Duodenal mucosa (tissue), 2 donors: Measurements from ENCODE around the gene PCDHGA11.
"Not testable (repeated sequence)": the region's sequence is repeated elsewhere in the genome, so short reads cannot be mapped to it uniquely, and the experiment has no call there.

Source experiments
- H3K27ac ChIP-seq: one replicate; pipeline ENCODE4 v1.7.0; 2013; ENCODE audit warnings: low read depth, low read length
- H3K27me3 ChIP-seq, 2 donors: one replicate each; pipeline ENCODE4 v1.7.0; 2013; ENCODE audit warnings: low read length in 2 of 2, control low read depth in 1 of 2; ENCODE audit not compliant: insufficient read depth in 2 of 2, control insufficient read depth in 1 of 2
- H3K36me3 ChIP-seq, 2 donors: one replicate each; pipeline ENCODE4 v1.7.0; 2013; ENCODE audit warnings: low read length in 2 of 2, control low read depth in 1 of 2; ENCODE audit not compliant: insufficient read depth in 2 of 2, control insufficient read depth in 1 of 2
- H3K4me1 ChIP-seq, 2 donors: one replicate each; pipeline ENCODE4 v1.7.0; 2013; ENCODE audit warnings: low read length in 2 of 2, control low read depth in 1 of 2; ENCODE audit not compliant: insufficient read depth in 2 of 2, control insufficient read depth in 1 of 2
- H3K4me3 ChIP-seq, 2 donors: one replicate each; pipeline ENCODE4 v1.7.0; 2013; ENCODE audit warnings: low read length in 2 of 2, low read depth in 1 of 2
- H3K9ac ChIP-seq, 2 donors: one replicate each; pipeline ENCODE4 v1.7.0; 2013; ENCODE audit warnings: low read length in 2 of 2, low read depth in 1 of 2
- H3K9me3 ChIP-seq, 2 donors: one replicate each; pipeline ENCODE4 v1.7.0; 2013; ENCODE audit warnings: low read length in 2 of 2, control low read depth in 1 of 2; ENCODE audit not compliant: control insufficient read depth in 1 of 2

Gene PCDHGA11

DNA sequence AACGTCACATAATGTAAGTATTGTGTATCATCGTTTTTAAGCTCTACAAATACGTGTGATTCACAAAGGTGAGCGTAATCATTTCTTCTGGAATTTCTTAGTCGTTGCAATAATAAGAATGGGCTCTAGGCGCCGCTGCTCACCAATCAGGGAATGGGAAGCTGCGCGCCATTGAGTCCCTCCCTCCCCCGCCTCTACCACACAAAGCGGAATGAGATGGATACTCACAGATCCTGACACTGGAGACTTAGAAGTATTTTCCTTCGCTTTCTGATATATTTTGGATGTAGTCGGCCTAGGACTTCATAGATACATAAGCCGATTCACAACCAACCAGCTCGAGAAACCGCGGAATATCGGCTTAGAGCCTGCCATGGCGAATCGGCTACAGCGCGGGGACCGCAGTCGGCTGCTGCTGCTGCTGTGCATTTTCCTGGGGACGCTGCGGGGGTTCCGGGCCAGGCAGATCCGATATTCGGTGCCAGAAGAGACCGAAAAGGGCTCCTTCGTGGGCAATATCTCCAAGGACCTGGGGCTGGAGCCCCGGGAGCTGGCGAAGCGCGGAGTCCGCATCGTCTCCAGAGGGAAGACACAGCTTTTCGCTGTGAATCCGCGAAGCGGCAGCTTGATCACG, at the start of gene PCDHGA11:
Gene PCDHGA11 (plus strand): TSS at position 197 of the 634 bp plus-strand sequence. CDS start 177 bp downstream, at position 374.
- Histone ChIP-seq H3K27me3 (peaks cover 0 to 8% of the 10 kb centered on the region in 2 donors), H3K27ac (no peak within 1 kb of the TSS), H3K9me3 (peaks cover 54 to 83% of the 10 kb centered on the region in 2 donors), H3K9ac (no peak within 1 kb of the TSS), H3K4me3 (peak within 1 kb of the TSS; percentile 53 to 59), H3K36me3 (peaks cover 3 to 4% of the 10 kb centered on the region in 2 donors), H3K4me1 (no peaks in the 10 kb centered on the region)

DNA sequence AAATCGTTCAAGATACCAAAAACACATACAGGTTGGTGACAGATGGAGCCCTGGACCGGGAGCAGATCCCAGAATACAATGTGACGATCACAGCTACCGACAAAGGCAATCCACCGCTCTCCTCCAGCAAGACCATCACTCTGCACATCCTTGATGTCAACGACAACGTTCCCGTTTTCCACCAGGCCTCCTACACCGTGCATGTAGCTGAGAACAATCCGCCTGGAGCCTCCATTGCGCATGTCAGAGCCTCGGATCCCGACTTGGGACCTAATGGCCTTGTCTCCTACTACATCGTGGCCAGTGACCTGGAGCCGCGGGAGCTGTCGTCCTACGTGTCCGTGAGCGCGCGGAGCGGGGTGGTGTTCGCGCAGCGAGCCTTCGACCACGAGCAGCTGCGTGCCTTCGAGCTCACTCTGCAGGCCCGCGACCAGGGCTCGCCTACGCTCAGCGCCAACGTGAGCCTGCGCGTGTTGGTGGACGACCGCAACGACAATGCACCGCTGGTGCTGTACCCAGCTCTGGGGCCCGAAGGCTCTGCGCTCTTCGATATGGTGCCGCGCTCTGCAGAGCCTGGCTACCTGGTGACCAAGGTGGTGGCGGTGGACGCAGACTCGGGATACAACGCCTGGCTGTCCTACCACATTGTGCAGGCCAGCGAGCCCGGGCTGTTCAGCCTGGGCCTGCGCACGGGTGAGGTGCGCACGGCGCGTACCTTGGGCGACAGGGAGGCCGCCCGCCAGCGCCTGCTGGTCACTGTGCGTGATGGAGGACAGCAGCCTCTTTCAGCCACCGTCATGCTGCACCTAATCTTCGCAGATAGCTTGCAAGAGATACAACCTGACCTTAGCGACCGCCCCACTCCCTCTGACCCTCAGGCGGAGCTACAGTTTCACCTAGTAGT, 49.0 kb upstream of the PCDHGA11 start:
- H3K4me1 ChIP-seq = no peaks in the 10 kb centered on the region

DNA sequence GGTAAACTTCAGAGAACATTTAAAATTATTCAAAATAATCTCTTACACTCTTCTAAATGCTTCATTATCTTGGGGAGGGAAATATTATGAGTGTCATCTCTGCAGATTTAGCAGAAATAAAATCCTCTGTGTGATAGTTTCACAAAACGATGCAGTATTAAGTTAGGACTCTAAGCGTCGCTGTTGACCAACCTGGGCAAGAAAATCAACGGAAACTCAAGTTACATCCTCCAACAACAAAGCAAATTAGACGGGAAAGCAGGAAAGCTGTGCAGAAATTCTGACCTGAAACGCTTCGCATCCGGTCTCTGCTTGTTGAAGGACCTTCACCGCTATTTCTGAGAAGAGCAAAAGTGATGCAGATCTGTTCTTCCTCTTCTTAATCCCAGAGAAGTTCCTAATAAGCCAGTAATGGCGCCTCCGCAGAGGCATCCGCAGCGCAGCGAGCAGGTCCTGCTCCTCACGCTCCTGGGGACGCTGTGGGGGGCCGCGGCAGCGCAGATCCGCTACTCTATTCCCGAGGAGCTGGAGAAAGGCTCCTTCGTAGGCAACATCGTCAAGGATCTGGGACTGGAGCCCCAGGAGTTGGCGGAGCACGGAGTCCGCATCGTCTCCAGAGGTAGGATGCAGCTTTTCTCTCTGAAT, 47.1 kb upstream of the PCDHGA11 start, which contains the start of gene PCDHGA6:
Gene PCDHGA6 (plus strand): TSS at position 219 of the 645 bp plus-strand sequence. CDS start 193 bp downstream, at position 412.
- Histone ChIP-seq H3K9me3 (peaks cover 40 to 49% of the 10 kb centered on the region in 2 donors), H3K36me3 (no peaks in the 10 kb centered on the region), H3K4me3 (peak within 1 kb of the TSS in 1 of 2 donors; percentile 43), H3K4me1 (no peaks in the 10 kb centered on the region), H3K27me3 (peaks cover 0 to 5% of the 10 kb centered on the region in 2 donors), H3K27ac (no peak within 1 kb of the TSS), H3K9ac (no peak within 1 kb of the TSS)

More for the DNA sequence above, 49.0 kb upstream of the PCDHGA11 start:
- Histone ChIP-seq H3K27me3 (peaks cover 0 to 5% of the 10 kb centered on the region in 2 donors), H3K9ac (no peak overlapping the region), H3K9me3 (peaks cover 40 to 47% of the 10 kb centered on the region in 2 donors), H3K4me3 (peak overlapping the region in 1 of 2 donors; percentile 21), H3K36me3 (no peaks in the 10 kb centered on the region), H3K27ac (no peak overlapping the region)

DNA sequence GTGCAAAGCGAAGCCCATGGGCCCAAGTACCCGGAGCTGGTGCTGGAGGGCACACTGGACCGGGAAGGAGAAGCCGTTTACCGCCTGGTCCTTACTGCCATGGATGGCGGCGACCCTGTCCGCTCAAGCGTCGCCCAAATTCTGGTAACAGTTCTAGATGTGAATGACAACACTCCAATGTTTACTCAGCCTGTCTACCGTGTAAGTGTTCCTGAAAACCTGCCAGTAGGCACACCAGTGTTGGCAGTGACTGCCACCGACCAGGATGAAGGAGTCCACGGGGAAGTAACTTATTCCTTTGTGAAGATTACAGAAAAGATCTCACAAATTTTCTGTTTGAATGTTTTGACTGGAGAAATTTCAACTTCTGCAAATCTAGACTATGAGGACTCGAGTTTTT, 46.2 kb upstream of the PCDHGA11 start:
- H3K9ac ChIP-seq = no peak overlapping the region
- H3K27me3 ChIP-seq = peaks cover 0 to 5% of the 10 kb centered on the region in 2 donors
- no peak overlapping the region for H3K4me3 ChIP-seq
- H3K27ac ChIP-seq = no peak overlapping the region
- no peaks in the 10 kb centered on the region for H3K4me1 ChIP-seq
- no peaks in the 10 kb centered on the region for H3K36me3 ChIP-seq
- peaks cover 40 to 49% of the 10 kb centered on the region in 2 donors for H3K9me3 ChIP-seq

DNA sequence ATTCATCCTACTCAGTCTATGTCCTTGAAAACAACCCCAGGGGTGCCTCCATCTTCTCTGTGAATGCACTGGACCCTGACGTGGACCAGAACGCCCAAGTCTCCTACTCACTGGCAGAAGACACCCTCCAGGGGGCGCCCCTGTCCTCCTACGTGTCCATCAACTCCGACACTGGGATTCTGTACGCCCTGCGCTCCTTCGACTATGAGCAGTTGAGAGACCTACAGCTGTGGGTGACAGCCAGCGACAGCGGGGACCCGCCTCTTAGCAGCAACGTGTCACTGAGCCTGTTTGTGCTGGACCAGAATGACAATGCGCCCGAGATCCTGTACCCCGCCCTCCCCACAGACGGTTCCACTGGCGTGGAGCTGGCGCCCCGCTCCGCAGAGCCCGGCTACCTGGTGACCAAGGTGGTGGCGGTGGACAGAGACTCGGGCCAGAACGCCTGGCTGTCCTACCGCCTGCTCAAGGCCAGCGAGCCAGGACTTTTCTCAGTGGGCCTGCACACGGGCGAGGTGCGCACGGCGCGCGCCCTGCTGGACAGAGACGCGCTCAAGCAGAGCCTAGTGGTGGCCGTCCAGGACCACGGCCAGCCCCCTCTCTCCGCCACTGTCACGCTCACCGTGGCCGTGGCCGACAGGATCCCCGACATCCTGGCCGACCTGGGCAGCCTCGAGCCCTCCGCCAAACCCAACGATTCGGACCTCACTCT, 45.3 kb upstream of the PCDHGA11 start:
- not testable (repeated sequence) for H3K4me3 ChIP-seq, H3K9ac ChIP-seq, H3K27me3 ChIP-seq, H3K27ac ChIP-seq, H3K36me3 ChIP-seq, H3K4me1 ChIP-seq
- H3K9me3 ChIP-seq = peaks cover 33 to 47% of the 10 kb centered on the region in 2 donors

DNA sequence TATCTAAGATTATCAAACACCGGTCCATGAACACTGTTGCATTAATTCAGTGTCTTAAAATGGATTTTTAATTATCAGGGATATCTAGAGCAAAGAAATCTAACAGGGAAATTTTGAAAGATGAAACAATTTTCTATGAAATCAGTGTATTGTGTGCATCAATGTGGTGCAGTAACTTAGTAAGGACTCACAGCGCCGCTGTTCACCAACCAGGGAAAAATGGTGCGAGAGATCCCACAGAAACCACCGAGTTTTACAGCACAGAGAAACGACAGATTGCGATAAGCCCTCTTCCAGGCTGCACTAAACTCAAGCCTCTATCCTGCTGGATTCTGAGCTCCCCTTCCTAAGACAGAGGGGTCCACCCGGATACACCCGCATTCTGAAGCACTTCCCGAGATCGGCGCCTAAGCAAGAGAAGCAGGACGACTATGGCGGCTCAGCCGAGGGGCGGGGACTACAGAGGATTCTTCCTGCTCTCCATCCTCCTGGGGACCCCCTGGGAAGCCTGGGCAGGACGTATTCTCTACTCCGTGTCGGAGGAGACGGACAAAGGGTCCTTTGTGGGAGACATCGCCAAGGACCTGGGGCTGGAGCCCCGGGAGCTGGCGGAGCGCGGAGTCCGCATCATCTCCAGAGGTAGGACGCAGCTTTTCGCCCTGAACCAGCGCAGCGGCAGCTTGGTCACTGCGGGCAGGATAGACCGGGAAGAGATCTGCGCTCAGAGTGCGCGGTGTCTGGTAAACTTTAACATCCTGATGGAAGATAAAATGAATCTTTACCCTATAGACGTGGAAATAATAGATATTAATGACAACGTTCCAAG, 38.2 kb upstream of the PCDHGA11 start, which contains the start of gene PCDHGA7:
Gene PCDHGA7 (plus strand): TSS at position 274 of the 826 bp plus-strand sequence. CDS start 158 bp downstream, at position 432.
- Histone ChIP-seq H3K27me3 (peaks cover 0 to 5% of the 10 kb centered on the region in 2 donors), H3K9me3 (peaks cover 11 to 24% of the 10 kb centered on the region in 2 donors), H3K4me3 (peak within 1 kb of the TSS; percentile 25 to 43), H3K27ac (no peak within 1 kb of the TSS), H3K9ac (no peak within 1 kb of the TSS), H3K36me3 (no peaks in the 10 kb centered on the region), H3K4me1 (no peaks in the 10 kb centered on the region)

DNA sequence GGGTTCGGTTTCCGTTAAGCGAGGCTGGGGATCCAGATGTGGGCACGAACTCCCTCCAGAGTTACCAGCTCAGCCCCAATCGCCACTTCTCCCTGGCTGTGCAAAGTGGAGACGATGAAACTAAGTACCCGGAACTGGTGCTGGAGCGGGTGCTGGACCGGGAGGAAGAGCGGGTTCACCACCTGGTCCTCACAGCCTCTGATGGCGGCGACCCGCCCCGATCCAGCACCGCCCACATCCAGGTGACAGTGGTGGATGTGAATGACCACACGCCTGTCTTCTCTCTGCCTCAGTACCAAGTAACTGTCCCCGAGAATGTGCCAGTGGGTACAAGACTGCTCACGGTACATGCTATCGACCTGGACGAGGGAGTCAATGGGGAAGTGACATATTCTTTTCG, 37.5 kb upstream of the PCDHGA11 start:
- no peaks in the 10 kb centered on the region for H3K36me3 ChIP-seq
- H3K27me3 ChIP-seq = peaks cover 0 to 5% of the 10 kb centered on the region in 2 donors
- H3K9ac ChIP-seq = no peak overlapping the region
- no peak overlapping the region for H3K27ac ChIP-seq
- peaks cover 13 to 27% of the 10 kb centered on the region in 2 donors for H3K9me3 ChIP-seq
- peak overlapping the region; percentile 23 to 43 for H3K4me3 ChIP-seq
- H3K4me1 ChIP-seq = no peaks in the 10 kb centered on the region

DNA sequence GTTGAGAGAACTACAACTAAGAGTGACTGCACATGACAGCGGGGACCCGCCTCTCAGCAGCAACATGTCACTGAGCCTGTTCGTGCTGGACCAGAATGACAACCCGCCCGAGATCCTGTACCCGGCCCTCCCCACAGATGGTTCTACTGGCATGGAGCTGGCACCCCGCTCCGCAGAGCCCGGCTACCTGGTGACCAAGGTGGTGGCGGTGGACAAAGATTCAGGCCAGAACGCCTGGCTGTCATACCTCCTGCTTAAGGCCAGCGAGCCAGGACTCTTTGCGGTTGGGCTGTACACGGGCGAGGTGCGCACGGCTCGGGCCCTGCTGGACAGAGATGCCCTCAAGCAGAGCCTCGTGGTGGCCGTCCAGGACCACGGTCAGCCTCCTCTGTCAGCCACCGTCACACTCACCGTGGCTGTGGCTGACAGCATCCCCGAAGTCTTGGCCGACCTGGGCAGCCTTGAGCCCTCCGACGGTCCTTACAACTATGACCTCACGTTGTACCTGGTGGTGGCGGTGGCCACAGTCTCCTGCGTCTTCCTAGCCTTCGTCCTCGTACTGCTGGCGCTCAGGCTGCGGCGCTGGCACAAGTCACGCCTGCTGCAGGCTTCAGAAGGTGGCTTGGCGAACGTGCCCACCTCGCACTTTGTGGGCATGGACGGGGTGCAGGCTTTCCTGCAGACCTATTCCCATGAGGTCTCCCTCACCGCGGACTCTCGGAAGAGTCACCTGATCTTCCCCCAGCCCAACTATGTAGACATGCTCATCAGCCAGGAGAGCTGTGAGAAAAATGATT, 36.2 kb upstream of the PCDHGA11 start:
- peaks cover 22 to 38% of the 10 kb centered on the region in 2 donors for H3K9me3 ChIP-seq
- no peak overlapping the region for H3K9ac ChIP-seq
- peaks cover 0 to 5% of the 10 kb centered on the region in 2 donors for H3K27me3 ChIP-seq
- H3K4me3 ChIP-seq = no peak overlapping the region
- no peaks in the 10 kb centered on the region for H3K36me3 ChIP-seq
- H3K4me1 ChIP-seq = no peaks in the 10 kb centered on the region
- H3K27ac ChIP-seq = no peak overlapping the region
